HG02763 (cell line): Measurements from ENCODE around the gene DLL4.

ENCODE experiments used
- ATAC-seq: cut with Tn5 transposase; IDR thresholded peaks from one replicate; pipeline ENCODE4 v1.9.1; 2021; ENCODE audit warnings: mild to moderate bottlenecking, moderate library complexity; ENCODE audit not compliant: unreplicated experiment

DLL4 gene

DNA sequence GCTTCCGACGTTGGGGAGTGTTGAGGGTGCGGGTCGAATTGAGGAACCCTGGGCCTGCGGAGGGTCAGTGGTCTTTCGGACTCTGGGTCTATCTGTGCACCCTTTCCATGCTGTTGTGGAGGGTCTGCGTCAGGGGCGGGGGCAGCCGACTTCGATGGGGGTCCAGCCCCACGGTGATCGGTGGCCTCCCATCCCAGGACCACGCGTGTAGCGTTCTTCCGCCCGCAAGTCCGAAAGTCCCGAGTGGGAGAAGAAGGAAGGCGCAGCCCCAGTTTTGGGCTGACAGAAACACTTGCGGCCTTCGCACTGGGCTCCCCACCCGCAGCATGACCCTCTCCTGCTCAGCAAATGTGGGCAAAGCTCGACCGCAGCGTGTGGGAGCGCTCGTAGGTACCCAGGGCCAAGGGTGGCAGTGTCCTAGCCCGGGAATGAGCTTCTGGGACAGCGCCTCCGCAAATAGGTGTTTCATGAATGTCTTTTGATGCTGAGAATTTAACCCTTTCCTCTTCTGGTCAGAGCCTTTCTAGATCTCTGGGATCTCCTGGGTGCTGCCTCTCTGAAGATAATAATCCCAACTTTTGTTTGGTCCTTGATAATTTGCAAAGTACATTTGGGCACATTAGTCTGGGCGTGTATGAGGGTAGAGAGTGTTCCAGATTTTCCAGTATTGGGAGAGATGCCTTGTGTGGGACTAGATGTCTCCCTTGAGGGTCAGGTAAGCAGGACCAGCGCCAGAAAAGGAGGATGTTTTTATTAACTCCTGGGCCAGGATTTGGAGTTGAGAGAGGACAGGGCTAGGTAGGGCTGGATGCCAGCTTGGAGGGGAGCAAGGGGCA, 2.3 kb upstream of the DLL4 start:
- no peak for ATAC-seq

DNA sequence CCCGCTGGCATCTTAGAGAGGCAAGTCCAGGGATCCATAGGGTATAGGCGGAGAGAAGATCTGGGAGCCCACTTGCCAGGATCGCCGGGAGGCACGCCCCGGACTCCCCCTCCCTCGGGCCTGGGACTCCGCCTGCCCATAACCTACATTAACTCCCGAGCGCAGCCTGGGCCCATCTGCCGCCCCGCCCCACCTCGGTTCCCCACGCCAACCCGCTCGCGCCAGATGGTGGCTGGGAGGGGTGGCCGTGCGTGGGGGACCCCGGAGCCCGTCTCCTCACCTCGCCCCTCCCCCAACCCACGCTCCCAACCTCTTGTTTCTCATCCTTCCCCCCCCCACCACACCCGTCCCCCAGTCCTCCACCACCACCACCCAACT, 1.7 kb upstream of the DLL4 start:
- ATAC-seq: no peak

DNA sequence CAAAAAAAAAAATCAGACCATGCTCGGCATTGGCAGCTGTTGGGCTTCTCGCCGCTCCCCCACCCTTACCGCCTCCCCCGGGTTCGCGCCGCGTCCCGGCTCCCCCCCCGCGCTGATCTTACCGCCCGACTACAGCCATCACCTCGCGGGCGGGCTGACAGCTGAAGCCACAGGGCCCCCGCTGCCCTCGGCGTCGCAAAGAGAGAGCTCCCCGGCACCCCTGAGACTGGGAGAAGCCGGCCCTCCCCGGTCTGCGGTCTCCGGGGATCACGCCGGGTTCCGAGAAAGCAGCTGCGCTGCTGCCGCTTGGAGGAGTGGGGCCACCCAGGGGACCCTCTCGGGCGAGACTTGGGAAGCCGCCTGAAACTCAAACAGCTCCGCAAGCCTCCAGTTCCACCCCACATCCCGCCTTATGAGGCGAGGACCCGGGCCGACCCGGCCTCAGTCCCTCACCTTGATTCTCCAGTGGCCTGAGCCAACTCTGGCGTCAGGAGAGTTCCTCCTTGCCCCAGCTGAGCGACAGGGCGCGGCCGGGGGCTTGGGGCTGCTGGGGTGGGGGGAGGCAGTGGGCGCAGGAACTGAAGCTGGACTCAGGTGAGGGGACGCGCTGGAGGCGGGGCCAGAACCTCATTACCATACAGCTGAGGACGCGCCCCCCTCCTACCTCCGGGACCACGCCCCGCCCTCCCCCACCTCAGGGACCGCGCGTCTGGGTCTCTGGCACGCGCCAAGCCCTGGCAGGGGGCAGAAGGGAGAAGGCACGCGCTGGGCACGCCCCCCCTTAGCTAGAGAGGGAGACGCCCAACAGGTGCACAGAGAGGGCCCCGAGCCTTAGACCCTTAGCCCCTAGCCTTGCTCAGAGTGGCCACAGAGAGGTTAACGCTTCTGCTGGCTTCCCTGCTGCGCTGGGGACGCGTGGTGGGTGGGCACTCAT, 1.0 kb upstream of the DLL4 start:
- ATAC-seq: no peak

DNA sequence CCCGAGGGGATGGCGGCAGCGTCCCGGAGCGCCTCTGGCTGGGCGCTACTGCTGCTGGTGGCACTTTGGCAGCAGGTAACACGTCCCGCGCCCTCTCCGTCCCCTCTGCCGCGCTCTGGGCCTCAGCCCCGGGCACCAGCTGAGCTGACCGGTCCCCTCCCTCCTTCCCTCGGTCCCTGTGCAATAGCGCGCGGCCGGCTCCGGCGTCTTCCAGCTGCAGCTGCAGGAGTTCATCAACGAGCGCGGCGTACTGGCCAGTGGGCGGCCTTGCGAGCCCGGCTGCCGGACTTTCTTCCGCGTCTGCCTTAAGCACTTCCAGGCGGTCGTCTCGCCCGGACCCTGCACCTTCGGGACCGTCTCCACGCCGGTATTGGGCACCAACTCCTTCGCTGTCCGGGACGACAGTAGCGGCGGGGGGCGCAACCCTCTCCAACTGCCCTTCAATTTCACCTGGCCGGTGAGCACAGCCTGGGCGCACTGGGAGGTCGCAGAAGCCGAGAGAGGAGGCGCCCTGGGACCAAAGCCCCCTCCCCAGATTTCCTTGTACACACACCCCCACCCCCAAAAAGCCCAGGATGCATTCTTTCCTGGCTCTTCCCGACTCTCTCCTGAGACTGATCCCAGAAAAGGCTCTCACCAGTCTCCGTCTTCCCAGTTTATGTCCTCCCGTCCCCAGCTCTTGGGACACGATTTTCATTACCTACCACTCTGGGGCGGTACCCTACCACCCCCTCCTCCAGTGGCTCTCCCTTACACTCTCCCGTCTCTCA, 705 bp downstream of the DLL4 start:
- no peak for ATAC-seq

DNA sequence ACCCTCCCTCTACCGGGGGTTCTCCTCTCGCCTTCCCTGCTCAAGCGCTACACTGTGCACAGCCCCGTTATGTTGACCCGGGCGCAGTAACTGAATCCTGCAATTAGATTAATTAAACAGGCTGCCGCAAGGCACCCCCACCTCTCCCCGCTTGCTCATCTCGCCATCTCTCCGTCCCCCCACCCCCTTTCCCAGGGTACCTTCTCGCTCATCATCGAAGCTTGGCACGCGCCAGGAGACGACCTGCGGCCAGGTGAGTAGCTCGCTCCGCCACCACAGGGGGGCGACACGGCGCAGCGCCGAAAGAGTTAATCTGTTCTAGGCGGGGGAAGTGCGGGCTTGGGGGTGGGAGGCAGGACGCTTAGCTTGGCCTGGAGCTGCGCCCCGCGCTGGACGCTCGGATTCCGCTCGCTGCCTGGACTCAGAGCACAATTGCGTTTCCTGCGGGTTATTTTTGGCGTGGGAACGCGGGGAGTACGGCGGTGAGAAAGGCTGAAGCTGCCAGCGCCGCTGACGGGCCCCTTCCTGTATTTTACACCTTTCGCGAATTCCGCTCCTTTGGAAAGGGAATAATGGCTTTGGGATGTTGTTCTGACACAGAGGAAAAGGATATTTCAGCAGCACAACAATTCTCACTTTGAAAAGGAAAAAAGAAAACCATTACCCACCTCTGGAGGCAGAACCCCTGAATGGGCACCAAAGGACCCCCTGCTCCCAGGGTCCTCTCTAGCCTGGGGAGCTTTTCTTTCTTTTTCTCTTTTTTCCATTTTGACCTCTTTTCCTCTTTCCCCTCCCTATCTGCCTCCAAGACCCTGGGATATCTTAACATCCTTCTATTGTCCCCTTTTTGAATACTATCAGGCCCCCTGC, 1.5 kb downstream of the DLL4 start:
- no peak for ATAC-seq

DNA sequence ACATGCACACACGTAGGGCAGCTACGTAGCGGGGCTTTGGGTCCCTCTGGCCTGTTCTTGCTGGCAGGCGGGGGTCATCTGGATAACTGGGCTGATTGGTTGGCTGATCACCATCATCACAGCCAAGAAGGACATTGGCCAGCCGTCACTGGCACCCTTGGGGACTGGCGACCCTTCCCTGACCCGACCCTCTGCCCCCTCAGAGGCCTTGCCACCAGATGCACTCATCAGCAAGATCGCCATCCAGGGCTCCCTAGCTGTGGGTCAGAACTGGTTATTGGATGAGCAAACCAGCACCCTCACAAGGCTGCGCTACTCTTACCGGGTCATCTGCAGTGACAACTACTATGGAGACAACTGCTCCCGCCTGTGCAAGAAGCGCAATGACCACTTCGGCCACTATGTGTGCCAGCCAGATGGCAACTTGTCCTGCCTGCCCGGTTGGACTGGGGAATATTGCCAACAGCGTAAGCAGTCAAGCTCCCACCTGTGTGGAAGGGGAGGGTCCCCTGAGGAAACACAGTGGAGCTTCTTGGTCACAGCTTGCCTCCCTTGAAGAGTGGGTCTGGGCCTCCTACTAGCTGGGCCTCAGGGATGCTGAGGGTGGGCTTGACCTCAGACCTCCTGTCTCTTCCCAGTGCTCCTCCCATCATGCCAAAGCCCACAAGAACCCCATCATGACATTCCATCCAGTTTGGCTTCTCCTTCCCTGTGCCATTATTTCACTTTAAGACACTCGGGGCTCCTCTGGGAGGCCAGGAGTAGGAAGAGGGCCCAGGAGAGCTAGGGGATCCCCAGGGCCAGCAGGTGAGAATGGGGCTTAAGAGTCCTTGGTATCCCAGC, 2.4 kb downstream of the DLL4 start:
- no peak for ATAC-seq

DNA sequence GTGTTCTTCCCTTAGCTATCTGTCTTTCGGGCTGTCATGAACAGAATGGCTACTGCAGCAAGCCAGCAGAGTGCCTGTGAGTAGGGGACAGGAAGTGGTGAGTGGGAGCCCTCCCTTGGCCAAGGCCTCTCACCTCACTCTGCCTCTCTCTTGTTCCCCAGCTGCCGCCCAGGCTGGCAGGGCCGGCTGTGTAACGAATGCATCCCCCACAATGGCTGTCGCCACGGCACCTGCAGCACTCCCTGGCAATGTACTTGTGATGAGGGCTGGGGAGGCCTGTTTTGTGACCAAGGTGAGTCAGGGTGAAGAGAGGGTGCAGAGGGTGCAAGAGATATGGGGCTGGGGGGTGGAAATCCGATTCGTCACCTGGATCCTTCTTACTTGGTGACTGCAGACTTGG, 3.0 kb downstream of the DLL4 start:
- no peak for ATAC-seq

DNA sequence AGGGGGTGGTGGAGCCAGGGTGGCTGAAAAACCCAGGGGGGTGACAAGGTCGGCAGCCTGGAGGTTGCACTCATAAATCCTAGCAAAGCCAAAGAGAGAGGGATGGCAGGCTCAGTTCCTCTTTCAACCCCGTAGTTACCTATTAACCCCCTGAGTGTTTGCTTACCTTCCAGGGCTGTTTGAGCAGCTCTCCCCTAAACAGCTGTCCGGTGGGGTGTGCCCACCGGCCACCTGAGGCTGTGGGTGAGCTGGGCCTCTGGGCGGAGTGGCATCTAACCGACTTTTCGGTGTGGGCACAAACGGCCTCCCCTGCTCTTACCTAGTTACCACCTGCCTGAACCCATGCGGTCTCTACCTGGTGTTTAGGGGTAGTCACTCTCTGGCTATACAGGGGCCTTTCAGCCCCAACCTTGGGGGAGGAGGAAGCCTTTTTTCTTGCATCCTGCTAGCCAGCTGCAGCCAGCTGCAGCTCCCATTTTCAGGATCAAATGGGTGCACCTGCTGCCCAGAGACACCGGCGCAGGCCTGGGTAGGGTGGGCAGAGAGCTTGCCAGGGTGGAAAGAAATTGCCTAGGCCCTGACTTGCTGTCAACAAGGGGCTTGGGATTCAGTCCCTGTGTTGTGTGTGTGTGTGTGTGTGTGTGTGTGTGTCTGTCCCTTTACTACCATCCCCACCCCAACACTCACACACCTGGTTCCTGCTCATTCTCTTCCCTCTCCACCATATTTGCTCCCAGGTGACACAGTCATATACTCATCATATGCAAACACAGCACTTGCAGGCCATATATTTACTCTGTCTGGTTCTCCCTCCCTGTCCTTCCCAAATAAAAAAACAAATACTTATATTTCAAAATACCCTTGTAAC, 3.7 kb downstream of the DLL4 start:
- ATAC-seq: no peak

DNA sequence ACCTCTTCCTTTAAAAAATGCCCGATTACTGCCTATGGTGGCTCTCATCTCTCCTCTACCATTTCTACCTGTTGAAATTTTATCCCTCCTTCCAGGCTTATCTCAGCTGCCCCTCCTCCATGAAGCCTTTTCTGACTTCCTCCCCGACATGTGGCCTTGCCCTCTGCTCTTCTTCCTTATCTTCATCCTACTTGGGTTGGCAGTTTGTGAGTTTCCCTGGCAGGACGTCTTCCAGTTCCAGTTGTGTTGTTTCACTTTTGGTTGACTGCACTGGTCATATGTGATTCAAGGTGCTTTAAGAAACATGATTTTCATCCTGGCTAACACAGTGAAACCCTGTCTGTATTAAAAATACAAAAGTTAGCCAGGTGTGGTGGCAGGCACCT, 4.4 kb downstream of the DLL4 start:
- ATAC-seq: no peak

DNA sequence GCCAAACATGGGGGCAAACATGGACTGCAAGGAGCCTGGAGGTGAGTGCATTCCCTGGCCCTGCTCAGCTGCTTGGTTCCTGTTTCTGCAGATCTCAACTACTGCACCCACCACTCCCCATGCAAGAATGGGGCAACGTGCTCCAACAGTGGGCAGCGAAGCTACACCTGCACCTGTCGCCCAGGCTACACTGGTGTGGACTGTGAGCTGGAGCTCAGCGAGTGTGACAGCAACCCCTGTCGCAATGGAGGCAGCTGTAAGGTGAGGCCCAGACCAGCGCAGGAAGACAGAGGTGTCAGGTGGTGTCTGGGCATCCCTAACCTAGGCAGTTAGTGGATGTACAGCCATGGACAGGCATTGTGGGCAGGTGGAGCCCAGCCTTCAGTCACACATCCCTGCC, 5.3 kb downstream of the DLL4 start:
- ATAC-seq: no peak

DNA sequence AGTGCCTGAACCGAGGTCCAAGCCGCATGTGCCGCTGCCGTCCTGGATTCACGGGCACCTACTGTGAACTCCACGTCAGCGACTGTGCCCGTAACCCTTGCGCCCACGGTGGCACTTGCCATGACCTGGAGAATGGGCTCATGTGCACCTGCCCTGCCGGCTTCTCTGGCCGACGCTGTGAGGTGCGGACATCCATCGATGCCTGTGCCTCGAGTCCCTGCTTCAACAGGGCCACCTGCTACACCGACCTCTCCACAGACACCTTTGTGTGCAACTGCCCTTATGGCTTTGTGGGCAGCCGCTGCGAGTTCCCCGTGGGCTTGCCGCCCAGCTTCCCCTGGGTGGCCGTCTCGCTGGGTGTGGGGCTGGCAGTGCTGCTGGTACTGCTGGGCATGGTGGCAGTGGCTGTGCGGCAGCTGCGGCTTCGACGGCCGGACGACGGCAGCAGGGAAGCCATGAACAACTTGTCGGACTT, 7.1 kb downstream of the DLL4 start:
- ATAC-seq: no peak

DNA sequence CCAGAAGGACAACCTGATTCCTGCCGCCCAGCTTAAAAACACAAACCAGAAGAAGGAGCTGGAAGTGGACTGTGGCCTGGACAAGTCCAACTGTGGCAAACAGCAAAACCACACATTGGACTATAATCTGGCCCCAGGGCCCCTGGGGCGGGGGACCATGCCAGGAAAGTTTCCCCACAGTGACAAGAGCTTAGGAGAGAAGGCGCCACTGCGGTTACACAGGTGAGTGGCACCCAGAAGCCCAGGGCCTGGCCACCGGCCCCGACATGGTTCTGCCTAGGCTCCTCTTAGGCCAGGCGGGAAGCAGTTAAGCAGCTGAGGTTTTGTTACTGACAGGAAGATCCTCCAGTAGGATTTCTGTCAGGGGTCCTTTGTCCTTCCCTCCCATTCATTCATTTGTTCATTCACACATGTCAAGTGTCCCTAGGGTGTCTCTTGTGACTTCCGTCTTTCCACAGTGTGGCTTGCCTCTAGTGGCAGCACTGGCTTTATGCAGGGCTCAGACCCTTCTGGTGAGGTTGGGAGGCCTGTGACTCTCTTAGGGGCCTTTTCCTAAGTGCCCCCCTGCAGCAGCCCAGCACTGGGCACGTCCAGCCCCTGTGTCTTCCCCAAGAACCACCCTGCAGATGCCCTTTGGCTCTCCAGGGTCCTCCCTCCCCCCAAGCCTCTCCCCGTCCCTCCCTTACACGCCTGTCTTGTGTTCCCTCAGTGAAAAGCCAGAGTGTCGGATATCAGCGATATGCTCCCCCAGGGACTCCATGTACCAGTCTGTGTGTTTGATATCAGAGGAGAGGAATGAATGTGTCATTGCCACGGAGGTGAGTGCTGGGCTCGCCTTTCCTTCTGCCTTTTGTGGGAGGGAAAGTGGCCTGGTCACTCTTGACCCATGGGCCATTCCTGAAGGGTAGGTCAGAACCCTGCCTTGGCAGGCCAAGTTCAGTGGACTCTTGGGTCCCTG, 7.8 kb downstream of the DLL4 start:
- no peak for ATAC-seq

DNA sequence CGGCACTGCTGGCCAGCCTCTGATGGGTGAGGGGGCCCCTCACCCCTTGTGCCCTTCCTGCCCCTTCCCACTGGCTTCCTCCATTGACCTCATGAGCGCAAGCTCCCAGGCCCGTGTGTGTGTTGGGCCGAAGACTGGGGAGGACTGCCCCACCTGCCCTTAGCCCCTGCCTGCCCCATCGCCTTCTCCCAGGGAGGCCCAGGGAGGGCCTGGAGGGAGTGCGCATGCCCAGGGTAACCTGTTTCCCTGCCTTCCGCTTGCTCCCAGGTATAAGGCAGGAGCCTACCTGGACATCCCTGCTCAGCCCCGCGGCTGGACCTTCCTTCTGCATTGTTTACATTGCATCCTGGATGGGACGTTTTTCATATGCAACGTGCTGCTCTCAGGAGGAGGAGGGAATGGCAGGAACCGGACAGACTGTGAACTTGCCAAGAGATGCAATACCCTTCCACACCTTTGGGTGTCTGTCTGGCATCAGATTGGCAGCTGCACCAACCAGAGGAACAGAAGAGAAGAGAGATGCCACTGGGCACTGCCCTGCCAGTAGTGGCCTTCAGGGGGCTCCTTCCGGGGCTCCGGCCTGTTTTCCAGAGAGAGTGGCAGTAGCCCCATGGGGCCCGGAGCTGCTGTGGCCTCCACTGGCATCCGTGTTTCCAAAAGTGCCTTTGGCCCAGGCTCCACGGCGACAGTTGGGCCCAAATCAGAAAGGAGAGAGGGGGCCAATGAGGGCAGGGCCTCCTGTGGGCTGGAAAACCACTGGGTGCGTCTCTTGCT, 8.8 kb downstream of the DLL4 start:
- no peak for ATAC-seq

DNA sequence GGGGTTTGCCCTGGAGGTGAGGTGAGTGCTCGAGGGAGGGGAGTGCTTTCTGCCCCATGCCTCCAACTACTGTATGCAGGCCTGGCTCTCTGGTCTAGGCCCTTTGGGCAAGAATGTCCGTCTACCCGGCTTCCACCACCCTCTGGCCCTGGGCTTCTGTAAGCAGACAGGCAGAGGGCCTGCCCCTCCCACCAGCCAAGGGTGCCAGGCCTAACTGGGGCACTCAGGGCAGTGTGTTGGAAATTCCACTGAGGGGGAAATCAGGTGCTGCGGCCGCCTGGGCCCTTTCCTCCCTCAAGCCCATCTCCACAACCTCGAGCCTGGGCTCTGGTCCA, 9.4 kb downstream of the DLL4 start:
- no peak for ATAC-seq

DNA sequence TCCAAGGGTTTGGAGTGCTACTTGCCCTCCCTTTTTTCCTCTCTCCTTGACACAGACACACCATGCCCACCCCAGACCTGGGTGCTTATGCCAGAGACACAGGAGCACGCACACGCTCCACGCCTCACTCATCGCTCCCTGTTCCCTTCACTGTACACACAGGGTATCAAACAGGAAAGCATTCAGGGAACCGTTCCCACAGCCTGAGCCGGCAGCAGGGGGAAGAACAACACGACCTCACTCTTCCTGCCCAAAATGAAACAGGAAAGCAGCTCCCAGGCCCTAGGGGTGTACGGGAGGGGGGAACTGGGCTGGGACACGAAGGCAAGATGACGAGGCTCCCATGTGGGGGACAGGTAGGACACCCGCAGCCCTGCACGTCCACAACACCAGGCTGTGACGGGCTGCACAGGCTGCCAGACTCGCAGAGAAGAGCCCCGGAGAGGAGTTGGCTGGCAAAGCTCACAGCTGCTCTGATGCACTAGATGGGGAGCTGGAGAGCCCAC, 11.2 kb downstream of the DLL4 start:
- no peak for ATAC-seq

DNA sequence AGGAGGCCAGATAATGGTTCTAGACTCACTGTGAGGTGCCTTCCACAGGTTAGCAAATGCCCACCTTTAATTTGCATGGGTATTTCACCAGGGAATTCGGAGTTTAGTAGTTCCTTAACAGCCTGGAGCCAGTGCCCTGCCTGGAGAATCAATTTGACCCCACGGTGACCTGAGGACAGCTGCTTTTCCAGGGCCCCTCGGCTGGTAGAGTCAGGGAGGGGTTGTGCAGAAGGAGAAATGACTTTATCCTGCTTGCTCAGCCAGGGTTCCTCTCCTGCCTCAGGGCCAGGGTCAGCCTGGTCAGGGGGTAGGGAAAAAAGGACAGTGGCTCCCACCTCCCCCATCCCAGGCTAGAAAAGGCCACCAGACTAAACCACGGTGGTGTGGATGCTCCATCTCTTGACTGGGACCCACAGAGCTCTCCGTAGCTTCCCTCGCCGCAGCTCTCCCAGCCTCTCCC, 12.0 kb downstream of the DLL4 start:
- no peak for ATAC-seq
